ENCODE measurements around the gene RPL27.
"Not testable (repeated sequence)": the region's sequence is repeated elsewhere in the genome, so short reads cannot be mapped to it uniquely, and the experiment has no call there.

RPL27 gene

DNA sequence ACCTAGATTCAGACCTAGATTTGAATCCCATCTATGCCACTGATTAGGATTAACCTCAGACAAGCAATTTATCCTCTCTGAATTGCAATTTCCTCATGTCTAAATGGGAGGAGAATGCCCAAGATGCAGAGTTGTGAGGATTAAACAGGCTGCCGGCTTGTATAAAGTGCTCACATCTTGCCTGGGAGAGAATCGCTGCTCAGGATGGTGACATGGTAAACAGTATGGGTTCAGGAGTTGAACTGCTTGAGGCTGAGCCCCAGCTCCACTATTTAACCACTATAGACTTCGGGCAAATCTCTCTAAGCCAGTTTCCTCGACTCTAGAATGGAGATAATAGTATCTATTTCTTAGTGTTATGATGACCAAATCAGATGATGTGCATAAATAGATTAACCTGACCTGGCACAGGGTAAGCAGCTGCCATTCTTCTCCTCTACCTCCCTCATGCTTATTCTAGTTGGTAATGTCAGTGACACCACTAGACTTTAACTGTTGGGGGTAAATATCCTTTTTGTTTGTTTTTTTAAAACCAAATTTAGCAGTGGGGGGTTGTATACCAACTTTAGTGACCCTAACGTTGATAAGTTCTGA, 732 bp upstream of the RPL27 start:
- no peak for FAIRE-seq

DNA sequence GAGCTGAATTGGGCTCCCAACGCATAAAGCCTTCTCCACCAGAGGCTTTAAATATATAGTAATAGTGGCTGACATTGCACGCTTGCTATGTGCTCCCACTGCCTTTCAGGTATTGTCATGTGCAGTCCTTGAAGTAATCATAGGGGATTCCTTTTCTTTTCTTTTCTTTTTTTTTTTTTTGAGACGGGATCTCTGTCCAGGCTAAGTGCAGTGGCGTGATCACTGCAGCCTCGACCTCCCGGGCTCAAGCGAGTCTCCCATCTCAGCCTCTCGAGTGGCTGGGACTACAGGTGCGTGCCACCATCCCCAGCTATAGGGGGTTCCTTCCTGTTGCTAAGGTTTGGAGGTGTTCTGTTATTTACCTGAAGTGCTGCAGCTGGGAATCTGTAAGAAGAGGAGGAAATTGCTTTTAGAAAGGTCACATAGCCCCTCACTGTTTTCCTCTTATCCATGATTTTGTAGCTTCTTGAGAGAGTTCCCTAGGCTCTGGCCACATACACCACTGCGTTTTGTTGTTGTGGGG, 845 bp downstream of the RPL27 start:
- no peak for FAIRE-seq

DNA sequence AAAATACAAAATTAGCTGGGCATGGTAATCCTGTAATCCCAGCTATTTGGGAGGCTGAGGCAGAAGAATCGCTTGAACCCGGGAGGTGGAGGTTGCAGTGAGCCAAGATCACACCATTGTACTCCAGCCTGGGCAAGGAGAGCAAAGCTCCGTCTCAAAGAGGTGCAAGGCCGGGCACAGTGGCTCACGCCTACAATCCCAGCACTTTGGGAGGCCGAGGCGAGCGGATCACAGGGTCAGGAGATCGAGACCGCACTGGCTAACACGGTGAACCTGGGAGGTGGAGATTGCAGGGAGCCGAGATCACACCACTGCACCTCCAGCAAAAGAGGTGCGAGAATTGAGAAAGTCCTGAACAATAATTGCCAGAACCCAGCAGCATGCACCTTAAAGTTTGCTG, 2.7 kb downstream of the RPL27 start:
- FAIRE-seq: not testable (repeated sequence)

DNA sequence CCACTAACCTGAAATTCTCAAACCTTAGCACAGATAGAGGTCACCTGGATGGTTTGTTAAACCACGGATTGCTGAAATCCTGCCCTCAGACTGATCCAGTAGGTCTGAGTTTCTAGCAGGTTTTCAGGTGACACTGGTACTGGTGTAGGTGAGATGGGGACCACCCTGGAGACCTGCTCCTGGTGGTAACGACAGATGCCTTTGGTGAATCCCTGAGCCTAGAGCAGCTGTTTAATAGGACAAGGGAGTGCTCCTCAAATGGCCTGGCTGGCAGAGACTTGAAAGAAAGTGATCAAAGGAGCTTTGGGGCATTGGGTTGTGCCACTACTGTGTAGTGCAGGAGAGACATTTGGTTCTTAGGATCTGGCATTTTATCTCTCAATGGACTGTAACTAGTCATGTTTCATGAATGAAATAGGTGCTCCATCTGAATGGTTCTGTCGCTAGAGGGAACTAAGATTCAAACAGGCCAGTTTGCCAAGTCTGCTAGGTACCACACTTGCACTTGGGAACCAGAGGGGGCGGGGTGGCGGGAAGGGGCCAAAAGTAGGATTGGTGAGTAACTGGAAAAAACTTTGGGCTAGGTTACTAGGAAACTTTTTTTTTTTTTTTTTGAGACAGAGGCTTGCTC, 5.4 kb downstream of the RPL27 start:
- no peak for FAIRE-seq

DNA sequence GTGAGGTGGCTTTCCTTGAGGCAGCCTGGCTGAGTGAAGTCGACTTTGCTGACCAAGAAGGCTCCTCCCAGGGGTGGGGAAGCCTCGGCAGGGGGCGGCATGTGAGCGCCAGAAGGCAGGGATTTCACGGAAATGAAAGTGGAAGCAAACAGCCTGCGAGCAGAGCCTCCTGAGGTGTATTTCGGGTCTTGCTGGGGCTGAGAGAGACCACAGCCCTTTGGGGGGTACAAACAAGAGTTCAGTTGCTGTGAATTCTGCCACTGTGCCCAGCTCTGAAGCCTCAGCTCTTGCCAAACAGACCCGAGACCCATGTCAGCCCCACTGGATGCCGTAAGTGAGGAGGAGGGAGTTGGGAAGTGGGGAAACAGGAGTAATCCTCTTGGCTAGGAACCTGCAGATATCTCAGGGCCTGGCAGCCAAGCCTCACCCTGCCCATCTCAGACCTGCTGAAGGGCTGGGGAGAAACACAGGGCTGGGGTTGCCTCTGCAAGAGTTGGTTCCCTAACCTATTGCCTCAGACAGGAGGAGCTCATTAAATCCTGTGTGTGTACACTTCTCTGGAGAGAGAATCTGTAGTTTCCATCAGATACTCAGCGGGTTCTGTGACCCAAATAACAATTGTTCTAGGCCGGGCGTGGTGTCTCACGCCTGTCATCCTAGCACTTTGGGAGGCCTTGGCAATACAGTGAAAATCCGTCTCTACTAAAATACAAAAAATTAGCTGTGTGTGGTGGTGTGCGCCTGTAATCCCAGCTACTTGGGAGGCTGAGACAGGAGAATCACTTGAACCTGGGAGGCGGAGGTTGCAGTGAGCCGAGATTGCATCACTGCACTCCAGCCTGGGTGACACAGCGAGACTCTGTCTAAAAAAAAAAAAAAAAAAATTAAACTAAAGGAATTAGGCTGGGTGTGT, 8.7 kb downstream of the RPL27 start, which contains the start of gene IFI35:
Gene IFI35, plus strand, starts transcription at position 146 of the 913 bp plus-strand sequence. Its CDS starts 164 bp downstream, at position 310.
- FAIRE-seq: no peak

DNA sequence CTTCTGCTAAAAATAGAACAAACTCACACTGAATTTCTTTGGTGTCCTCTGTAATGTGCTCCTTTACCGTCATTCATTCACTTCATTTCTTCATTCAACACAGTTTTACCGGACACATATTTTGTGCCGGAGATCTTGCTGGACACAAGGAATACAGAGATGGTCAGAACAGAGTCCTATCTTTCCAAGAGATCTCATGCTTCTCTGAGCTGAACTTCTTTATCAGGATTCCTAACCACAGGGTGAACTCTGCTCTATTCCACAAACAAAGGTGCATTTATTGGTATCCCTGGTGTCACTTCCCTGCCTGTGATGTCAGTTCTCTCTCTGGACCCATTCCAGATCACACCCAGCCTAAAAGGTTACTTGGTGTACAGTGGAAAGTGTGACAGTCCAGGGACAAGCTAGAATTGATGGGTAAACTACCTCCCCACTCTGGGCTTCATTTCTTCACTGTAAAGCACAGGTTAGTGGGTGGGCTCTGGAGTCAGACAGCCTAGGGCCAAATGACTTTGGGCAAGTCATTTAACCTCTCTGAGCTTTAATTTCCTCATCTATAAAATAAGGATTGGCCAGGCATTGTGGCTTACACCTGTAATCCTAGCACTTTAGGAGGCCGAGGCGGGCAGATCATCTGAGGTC, 12.6 kb downstream of the RPL27 start:
- FAIRE-seq: no peak

DNA sequence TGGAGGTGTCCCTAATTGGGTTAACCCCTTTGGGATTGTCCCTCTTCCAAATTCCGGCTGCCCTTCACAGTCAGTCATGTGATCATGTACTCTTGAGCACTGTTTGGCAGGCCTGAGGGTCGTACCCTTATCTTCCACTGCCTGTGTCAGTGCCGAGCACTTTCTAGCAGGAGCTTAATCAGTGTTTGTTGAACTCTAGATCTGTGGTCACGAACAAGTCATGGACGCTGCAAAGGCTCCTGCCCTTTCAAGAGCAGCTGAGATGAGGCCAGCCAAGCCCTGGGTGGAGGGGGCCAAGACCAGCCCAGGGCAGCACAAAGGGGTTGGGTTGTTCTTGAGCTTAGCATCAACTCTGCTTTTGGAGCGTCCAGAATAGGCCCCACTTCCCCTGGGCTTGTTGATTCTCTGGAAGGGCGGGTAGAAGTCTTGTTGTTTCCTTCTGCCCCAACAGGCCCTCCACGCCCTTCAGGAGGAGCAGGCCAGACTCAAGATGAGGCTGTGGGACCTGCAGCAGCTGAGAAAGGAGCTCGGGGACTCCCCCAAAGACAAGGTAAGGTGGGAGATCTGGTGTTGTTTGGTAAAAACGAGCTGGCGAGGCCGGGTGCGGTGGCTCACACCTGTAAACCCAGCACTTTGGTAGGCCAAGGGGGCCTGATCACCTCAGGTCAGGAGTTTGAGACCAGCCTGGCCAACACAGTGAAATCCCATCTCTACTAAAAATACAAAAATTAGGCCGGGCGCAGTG, 13.7 kb downstream of the RPL27 start:
- FAIRE-seq: no peak

DNA sequence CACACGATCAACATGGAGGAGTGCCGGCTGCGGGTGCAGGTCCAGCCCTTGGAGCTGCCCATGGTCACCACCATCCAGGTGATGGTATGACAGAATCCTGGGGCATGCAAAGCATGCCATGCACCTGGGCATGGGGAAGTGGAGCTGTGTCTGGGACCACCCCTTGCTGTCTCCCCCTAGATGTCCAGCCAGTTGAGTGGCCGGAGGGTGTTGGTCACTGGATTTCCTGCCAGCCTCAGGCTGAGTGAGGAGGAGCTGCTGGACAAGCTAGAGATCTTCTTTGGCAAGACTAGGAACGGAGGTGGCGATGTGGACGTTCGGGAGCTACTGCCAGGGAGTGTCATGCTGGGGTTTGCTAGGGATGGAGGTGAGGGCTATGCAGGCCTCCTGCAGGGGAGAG, 15.1 kb downstream of the RPL27 start:
- FAIRE-seq: no peak

DNA sequence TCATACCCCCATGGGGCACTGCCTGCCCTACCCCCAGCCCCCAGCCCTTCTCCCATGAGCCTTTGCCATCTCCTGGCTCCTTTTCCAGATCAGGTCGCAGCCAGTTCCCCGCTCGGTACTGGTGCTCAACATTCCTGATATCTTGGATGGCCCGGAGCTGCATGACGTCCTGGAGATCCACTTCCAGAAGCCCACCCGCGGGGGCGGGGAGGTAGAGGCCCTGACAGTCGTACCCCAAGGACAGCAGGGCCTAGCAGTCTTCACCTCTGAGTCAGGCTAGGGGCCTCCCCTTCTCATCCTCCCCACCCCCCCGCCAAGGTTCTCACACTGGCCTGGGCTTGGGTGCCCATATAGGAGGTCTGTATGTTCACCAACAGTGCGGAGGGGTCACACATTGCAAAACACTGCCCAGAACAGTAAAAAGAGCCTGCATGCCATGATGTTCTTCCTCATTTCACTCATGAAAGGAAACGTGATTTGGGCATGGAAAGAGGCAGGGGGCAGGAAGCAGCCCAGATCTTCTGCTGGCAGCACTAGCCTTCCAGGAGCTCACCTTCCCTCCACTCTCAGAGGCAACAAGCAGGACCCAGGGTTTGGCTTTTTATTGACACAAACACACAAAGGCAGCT, 15.9 kb downstream of the RPL27 start:
- FAIRE-seq: no peak

DNA sequence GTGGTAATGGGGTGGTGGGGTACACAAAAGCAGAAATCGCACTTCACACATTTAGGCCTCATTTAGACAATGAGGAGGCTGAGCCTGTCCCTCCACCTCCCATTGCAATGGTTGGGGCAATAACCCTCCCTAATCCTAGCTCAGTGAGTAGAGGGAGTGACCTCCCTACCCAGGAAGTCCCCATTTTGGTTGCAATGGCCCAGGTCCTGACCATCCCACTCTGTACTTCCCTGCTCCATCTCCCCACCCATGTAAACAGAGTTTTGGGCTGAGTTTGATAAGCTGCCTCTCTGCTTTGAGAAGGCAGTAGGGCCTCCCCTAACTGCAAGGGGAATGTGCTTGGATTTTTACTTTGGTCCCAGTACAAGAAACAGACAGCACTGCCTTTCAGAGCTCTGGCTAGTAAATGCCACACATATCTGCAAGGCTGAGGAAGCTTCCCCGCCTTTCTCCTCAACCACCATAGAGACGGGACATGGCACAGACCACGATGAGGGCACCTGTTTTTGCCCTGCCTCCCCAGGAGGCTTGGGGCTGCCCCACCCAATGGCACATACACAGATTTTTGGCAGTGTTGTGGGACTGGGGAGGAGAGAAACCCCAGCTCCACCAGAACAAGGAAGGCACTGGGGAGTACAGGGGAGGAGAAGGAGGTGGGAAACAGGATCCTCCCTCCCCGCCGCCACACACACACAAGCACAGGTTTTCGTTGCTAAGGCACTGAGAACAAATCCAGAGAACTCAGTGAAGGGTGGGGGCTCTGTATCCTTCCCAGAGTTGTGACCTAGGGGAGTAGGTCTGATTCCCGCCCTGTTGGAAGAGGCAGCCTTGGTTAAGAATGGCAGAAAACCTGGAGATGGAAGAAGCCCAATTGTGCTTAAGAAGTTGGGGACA, 16.7 kb downstream of the RPL27 start:
- no peak for FAIRE-seq

DNA sequence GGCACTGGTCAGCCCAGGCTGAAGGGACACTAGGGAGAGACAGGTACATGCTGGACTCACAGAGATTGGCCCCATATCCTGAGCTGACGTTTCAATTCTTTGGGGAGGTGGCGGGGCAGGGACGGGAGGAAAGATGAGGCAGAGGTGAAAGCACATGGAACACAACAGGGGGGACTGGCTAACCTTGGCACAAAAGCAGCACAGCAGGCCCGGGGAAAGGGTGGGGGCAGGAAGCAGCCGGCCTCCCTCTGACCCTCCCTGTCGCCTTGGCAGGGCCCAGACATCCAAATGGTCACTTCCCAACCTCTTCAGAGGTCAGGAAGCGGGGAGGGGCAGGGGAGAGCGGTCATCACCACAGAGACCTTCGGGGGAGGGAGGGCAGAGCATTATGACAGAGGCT, 17.4 kb downstream of the RPL27 start:
- FAIRE-seq: no peak

DNA sequence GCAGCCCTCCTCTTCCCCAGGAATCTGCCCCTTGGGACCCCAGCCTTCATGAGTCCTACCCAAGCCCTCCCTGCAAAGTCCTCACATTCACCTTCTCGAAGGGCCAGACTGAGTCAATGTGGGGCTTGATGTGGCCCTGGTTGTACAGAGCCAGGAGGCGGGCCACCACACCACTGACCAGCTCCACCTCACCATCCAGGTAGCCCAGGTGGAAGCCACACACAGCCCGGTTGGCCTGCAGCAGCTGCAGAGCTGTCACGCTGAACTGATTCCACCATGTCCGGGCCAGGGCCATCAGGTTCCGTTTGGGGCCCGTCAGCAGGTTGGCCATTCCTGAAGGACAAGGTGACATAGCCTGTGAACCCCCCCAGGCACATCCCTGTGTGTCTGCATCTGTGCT, 18.0 kb downstream of the RPL27 start:
- no peak for FAIRE-seq

DNA sequence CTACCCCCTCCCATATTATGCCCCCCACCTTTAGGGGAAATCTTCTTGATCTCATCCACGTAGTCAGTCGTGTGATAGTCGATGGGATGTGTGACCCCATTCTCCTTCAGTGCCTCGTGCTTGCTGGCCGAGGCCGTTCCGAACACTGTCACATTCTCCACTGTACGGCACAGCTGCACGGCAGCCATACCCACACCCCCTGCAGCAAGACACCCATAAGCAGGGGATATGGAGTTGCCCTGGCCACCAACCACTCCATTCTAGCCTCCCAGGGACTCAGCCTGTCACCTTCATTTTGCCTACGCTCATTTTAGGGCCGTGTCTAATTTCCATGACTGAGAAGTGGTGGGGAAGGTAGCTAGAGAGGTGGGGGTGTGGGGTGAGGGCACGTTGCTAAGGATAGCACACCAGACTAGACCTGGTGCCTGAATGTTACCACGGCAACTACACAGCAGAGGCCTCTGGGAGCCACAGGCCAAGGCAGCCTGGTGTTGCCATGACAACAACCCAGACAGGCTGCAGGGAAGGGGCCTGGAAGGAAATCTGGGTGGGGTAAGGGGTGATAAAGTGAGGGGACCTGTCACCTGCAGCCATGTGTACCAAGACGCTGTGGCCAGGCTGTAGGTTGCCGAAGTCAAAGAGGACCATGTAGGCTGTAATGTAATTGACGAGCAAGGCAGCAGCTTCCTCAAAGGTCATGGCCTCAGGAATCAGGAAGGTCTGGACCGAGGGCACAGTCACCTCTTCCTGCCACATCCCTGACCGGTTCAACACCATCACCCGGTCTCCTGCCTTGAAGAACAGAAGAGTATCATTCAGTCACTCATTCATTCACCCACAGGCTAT, 20.0 kb downstream of the RPL27 start:
- no peak for FAIRE-seq

DNA sequence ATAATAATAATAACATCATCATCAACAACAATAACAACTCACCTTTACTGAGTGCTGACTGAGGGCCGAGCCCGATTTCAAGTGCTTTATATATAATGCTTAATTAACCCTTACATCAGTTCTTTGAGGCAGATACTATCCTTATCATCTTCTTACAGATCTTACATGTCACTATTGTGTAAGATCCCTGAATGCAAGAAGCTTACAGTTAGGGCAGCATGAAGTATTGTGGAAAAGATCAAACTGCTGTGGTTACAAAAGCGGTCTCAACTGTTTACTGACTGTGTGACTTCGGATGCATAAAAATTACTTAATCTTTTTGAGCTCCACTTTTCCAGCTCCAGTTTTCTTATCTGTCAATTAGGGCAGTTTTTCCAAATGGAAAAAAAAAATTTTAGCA, 20.7 kb downstream of the RPL27 start:
- no peak for FAIRE-seq

DNA sequence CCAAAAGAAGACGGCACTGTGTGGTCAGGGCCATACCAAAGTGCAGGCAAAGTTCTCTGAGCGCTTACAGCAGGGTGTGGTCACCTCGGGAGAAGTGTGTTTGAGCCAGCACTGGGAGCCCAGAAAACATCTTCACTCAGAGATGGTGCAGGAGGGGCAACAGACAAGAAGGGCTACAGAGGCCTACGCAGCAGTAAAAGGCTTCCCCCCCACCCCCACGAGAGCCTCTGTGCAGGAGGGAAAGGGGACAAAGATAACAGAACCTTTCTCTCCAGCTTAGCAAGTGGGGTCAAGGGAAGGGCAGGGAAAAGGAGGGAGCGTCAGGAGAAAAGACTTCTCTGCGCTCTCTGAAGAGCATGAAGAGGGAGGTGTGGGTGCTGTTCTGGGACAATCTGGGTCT, 21.2 kb downstream of the RPL27 start:
- FAIRE-seq: no peak

DNA sequence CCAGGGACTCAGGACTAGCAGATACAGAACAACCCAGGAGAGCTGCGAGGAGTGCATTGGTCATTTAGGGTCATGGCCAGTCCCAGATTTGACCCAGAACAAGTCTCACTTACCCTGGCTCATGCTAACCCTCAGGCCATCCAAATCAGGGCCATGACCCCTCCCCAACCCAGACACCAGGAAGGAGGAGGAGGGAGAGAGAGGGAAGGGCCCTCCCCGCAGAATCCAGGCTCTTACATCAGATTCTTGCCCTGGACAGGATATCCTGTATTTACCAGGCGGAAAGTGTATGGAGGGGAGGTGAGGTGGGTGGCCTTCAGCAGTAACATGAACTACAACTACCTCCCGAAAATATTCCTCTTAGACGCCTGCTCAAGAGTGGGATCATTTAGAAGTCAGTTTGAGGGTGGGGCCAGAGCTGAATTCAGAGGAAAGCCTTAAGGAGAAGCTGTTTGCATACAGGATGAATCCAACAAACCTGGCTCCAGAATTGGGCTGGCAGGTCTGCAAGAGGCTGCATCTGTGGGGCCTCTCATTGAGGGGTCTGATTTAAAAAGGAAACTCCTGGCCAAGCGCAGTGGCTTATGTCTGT, 21.9 kb downstream of the RPL27 start:
- no peak for FAIRE-seq

DNA sequence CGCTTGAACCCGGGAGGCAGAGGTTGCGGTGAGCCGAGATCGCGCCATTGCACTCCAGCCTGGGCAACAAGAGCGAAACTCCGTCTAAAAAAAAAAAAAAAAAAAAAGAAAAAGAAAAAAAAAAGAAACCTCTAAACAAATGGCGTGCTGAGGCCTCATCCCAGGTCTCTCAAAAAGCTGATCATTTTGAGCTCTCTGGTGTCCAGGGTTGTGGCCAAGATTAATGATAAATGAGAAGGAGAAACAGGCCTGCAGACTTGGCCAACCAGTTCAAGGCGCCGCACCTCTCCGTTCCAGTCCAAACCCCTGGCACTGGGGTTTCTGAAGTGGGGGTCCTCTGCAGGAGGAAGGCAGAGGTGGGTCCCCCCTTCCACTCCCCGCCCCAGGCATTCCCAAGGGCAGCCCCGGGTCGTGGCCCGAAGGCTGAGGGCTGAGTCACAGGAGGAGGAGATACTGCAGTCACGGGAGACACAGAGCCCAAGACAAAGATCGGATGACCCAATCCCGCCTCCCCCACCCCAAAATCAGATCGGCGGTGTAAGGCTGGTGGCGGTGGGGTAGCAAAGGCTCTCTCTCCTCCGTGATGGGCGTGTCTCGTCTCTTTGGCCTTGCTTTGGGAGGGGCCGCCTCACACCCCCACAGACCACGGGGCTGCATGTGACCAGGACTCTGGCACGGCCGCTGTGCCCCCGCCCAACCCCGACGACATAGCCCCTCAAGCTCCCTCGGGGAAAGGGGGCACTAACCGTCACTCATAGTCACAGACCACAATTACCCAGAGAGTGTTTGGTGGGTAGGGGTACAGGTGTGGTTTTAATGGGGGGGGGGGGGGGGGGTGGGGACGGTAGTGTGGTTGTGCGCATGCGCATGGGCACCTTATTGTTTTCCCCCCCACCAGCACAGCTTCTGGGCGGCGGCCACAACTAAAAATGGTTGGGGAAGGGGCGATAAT, 22.8 kb downstream of the RPL27 start:
- FAIRE-seq: no peak

All from A204.1 (cell line).